GM10266 (cell line): ENCODE results near the gene PNMA6F.

ENCODE experiments used
- DNase-seq: peaks from one replicate; pipeline ENCODE4 v3.0.0; 2012; ENCODE audit errors: extremely low spot score
- TF ChIP-seq, protein P1 (sequence below): IDR thresholded peaks from 2 replicates; pipeline ENCODE4 v1.5.1; 2012; ENCODE audit warnings: mild to moderate bottlenecking, low read depth; ENCODE audit not compliant: control insufficient read depth, insufficient read depth; ENCODE audit errors: missing control alignments

Gene PNMA6F

DNA sequence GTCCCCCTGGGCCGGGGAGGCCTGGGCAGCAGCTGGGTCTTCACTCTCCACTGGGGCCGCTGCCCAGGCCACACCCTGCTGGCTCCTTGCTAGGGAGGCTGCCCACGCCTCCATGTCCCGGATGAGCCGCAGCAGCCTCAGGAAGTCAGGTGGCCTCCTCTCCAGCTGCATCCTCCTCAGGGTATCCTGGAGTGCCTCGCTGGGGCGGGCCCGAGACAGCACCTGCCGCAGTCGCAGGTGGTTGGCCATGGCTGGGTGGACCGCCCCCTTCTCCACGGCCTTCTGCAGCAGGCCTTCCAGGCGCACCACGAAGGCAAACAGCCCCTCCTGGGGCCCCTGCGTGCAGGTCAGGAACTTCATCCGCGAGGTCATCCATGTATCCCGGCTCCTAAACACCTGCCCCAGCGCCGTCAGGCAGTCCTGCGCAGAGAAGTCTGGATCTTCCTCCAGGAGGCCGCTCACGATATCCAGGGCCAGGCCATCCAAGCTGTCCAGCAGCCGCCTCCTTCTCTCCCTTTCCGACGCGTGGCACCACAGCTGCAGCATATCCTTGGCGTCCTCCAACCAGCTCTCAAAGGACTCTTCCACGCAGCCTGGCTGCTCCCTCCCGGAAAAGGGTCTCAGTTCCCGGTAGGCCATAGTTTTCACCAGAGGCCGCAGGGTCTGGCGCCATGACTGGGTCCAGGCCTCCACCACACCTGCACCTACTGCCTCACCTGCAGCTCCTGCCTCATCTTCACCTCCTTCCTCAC, 2.1 kb downstream of the PNMA6F start:
- TF ChIP-seq, protein P1, sequence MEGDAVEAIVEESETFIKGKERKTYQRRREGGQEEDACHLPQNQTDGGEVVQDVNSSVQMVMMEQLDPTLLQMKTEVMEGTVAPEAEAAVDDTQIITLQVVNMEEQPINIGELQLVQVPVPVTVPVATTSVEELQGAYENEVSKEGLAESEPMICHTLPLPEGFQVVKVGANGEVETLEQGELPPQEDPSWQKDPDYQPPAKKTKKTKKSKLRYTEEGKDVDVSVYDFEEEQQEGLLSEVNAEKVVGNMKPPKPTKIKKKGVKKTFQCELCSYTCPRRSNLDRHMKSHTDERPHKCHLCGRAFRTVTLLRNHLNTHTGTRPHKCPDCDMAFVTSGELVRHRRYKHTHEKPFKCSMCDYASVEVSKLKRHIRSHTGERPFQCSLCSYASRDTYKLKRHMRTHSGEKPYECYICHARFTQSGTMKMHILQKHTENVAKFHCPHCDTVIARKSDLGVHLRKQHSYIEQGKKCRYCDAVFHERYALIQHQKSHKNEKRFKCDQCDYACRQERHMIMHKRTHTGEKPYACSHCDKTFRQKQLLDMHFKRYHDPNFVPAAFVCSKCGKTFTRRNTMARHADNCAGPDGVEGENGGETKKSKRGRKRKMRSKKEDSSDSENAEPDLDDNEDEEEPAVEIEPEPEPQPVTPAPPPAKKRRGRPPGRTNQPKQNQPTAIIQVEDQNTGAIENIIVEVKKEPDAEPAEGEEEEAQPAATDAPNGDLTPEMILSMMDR: no peak
- DNase-seq: no peak

DNA sequence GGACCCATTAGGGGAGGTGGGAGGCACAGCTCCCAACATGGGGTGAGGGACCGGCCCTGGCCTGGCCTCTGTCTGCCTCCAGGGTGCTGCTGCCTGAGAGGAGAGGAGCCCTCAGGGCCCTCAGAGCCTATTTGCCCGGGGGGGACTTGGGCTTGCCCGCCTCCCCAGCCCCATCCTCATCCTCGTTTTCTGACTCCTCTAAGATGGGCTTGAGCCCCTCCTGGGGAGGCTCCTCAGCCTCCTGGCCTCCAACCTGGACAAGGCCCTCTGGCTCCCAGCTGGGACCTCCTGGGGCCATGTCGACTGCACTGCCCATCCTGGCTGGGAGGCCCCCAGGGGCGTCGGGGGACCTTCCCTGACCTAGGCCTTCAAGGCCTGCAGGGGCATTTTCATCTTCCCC, 2.8 kb downstream of the PNMA6F start:
- TF ChIP-seq, protein P1: no peak

DNA sequence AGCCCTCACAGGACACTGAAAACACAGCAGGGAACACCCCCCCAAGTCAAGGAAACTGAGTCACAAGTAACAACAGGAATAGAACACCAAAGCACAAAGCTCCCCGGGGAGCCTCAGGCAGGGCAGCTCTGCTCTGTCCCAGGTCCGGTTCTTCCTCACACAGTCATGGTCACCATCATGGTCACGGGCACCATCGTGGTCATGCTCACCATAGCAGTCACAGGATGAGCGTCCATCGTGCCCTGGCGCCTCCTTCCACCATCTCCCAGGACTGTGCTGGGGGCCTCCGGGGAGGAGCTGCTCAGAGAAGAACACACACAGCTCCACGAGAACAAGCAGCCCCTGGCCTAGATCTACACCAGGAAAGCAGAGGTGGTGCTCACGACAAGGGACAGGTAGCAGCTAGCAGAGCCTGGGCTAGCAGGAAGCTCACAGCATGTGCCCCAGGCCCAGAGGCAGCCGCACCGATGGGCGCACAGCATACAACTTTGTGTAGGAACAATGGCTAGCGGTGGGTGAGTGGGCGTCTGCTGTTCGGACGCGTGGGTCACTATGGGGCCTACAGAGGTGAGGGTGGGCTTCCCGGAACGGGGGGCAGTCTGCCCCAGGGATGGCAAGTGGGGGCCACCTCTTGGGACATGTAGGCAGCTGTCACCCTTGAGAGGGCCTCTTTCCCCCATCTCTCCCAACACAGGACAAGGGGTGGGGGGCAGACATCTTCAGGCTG, 3.4 kb downstream of the PNMA6F start:
- no peak for DNase-seq
- TF ChIP-seq, protein P1: no peak

More for the DNA sequence above, 2.8 kb downstream of the PNMA6F start:
- no peak for DNase-seq

DNA sequence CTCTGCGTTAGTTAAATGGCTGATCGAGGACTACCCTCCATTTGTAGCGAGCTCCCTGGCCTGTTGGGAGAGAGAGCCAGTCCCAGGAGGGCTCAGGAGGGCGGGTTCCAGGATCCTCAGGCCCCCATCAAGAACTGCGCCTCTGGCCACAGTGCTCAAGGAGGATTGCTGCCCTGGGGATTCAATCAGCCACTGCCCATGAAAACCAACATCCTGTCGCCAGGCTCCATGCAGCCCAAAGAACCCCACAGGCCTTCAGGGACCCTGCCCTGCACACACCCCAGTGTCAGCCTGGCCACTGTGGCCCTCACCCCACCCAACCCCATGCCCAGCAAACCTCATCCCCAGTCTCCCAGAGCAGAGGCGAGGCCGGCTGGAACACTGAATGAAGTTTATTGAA, 4.3 kb downstream of the PNMA6F start:
- TF ChIP-seq, protein P1: no peak
- DNase-seq: no peak

DNA sequence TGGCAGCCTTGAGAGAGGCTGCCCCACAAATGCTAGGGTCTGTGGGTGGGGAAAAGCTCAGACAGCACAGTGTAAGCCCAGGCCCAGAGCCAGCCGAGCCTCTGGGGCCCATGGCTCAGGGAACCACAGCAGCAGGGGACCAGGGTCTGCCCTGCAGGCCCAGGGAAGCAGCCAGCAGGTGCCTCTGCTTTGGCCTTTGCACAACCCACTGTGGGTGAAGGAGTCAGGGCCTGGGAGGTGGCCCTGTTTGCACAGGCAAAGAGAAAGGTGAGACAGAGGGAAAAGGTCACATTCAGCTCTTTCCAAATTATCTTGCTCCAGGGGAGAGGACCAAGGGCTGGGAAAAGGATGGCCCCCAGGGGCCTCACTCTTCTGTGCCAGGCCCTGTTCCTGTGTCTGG, 8.7 kb downstream of the PNMA6F start:
- TF ChIP-seq, protein P1: no peak

DNA sequence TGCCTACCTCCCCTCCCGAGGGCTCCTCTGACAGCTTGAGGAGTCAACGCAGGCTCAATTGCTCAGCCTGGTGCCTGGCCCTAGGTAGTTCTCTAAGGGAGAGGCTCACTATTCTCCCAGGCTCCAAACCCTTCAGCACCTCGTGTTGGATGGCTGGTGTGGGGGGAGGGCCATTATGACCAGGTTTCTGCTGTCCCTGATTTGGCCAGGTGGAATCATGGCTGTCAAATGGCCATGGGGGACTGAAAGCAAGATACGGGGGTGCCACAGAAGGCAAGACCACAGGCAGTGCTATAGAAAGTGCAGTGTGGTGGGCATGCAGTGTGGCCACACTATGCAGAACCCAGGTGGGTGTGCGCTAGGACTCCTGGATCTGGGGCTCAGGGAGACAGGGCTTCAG, 9.5 kb downstream of the PNMA6F start:
- no peak for DNase-seq
- TF ChIP-seq, protein P1: no peak

More for the DNA sequence above, 8.7 kb downstream of the PNMA6F start:
- DNase-seq: no peak

DNA sequence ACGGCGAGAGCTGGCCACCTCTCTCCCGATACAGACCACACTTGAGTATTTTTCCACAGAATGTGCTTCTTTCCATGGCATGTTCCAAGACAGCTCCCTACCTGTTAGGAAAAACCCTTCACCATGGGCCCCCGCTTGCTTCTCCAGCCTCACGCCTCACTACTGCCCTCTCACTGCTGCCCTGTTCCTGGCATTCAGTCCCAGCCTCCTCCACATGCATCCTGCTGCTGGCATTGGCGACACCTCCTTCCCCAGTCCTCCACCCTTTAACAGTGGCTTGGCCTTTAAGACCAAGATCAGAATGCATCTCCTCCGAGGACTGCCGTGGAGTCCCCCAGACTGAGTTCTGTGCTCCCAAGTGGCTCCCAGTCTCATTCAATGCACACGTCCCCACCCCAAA, 10.7 kb downstream of the PNMA6F start:
- TF ChIP-seq, protein P1: no peak

More for the DNA sequence above, 10.7 kb downstream of the PNMA6F start:
- DNase-seq: no peak
